ENCODE measurements around the gene CHST11.

DNA sequence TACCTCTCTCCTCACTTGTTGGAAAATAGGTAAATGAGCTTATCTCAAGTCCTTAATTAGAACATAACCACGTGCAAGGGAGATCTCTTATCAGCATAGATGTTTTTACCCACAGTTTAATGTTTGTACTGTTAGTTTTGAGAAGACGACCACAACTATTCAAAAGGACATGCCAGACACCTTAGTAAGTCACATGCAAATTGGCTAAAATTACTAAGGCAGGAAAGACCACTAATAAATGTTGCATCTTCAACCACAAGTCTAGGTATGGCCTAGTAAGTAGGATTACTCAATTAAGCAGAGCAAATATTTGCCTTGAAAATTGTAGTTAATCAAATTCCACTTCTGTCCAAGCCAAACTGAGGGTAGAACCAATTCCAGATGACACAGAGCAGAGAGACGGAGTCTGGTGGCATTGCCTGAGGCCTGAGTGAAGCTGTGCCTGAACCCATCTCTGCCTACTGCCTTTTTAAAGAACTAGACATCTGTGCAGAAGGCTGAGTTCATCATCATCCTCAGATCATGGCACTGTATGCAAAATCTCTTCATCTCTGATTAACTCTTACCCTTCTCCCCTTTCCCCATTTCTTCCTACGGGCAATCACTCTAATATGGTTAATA lies 29.7 kb upstream of the CHST11 start:
- TF ChIP-seq POLR2AphosphoS5 (IDR thresholded peaks at IDR 0.05) = no peak
- TF ChIP-seq, protein P1, sequence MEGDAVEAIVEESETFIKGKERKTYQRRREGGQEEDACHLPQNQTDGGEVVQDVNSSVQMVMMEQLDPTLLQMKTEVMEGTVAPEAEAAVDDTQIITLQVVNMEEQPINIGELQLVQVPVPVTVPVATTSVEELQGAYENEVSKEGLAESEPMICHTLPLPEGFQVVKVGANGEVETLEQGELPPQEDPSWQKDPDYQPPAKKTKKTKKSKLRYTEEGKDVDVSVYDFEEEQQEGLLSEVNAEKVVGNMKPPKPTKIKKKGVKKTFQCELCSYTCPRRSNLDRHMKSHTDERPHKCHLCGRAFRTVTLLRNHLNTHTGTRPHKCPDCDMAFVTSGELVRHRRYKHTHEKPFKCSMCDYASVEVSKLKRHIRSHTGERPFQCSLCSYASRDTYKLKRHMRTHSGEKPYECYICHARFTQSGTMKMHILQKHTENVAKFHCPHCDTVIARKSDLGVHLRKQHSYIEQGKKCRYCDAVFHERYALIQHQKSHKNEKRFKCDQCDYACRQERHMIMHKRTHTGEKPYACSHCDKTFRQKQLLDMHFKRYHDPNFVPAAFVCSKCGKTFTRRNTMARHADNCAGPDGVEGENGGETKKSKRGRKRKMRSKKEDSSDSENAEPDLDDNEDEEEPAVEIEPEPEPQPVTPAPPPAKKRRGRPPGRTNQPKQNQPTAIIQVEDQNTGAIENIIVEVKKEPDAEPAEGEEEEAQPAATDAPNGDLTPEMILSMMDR (IDR thresholded peaks at IDR 0.05) = no peak

Data from sigmoid colon (tissue), 4 donors.